NCI-H187 (cell line): ENCODE measurements around the gene TNFRSF13B.
"Not testable (repeated sequence)": the region's sequence is repeated elsewhere in the genome, so short reads cannot be mapped to it uniquely, and the experiment has no call there.

ENCODE experiments used
- DNase-seq, 2 experiments: peaks; one replicate each; lab custom pipeline; 2025; lab: John Stamatoyannopoulos, UW

Gene TNFRSF13B

GRCh38 chr17:16926571-16927451 lies 45.1 kb downstream of the TNFRSF13B start:
- no peak for DNase-seq

- DNase-seq = no peak
Observed at GRCh38 chr17:16926061-16926511, 45.8 kb downstream of the TNFRSF13B start.

- DNase-seq = no peak
Observed at GRCh38 chr17:16925461-16926060, 46.4 kb downstream of the TNFRSF13B start.

GRCh38 chr17:16924696-16925440 lies 47.0 kb downstream of the TNFRSF13B start:
- DNase-seq = no peak

- DNase-seq = no peak
Observed at GRCh38 chr17:16923904-16924695, 47.8 kb downstream of the TNFRSF13B start.

DNA sequence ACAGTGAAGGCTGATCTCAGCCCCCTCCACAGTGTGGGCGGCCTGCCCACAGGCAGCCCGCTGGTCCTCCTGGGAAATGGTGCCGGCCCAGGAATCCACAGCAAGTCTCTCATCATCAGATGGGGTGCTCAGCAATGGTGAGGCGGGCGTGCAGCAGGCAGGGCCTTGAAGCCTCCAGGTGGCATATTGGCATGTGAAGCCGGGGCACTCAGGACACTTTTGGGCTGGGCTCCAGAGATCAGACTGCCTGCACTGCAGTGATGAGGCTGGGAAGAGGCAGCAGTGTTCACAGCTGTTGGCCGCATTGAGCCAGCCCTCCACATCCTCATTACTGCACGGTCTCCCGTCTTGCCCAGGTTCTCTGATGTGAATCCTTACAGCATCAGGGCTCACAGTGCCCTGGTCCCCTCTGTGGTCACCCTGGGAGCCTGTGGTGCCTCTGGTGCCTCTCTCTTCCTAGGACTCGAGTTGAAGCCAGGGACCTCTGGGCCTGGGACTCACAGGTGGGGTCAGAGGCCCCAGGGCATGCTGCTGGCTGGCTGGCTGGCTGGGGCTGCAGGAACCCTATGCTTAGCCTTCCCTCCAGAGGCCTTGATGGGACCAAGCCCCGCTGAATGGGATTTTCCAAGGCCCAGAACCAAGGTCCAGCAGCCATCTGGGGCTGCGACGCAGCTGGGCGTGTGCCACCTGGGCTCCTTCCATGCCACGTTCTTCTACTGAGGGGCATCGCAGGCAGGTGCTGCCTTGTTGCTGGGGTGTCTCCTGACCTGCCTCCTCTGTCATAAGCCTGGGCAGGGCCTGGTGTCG lies 48.6 kb downstream of the TNFRSF13B start:
- no peak for DNase-seq

GRCh38 chr17:16922386-16923096 lies 49.4 kb downstream of the TNFRSF13B start:
- no peak for DNase-seq

DNA sequence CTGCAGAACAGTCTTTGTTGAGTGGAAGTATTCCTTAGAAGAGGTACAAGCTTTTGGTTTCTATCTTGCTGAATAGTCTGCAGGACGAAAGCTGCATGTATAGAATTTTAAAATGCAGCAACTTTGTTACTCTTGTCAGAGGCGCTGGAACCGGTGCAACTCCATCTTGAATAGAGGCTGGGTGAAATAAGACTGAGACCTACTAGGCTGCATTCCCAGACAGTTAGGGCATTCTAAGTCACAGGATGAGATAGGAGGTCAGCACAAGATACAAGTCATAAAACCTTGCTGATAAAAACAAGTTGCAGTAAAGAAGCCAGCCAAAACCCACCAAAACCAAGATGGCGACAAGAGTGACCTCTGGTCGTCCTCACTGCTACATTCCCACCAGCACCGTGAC lies 50.5 kb downstream of the TNFRSF13B start:
- not testable (repeated sequence) for DNase-seq

GRCh38 chr17:16920628-16921020 lies 51.3 kb downstream of the TNFRSF13B start:
- no peak for DNase-seq

DNA sequence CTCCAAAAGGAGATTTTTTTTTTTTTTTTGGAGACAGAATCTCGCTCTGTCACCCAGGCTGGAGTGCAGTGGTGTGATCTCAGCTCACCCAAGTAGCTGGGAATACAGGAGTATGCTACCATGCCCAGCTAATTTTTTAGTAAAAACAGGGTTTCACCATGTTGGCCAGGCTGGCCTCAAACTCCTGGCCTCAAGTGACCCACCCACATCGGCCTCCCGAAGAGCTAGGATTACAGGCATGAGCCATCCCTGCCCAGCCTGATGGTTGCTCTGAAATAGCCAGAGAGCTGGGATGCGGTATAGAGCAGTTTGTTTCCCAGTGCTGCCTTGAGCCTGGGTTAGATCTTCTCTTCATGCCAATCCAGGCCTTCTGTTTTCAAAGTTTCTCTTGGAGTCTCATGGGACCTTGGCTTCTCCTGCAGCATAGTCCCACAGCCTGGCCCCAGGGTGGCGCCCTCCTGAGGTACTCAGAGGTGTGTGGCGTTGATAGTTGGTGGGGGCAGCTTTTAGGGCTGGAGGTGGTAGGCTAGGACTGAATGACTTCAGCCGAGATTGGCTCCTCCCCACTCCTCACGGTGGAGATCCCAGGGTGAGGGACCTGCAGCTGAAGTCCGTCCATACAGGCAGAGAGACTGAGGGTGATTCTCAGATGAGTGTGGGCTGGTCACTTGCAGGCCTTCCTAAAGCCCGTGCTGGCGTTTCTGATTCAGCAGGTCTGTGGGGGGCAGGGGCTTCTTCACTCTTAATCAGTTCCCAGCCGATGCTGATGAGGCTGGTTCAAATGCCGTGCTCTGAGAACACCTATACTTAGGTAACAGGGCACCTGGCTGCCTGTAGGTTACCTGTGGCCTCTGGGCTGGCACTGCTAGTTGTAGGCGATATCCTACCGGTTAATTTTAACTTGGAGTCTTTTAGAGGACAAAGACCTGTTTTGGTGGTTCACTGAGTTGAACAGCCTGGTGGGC lies 52.0 kb downstream of the TNFRSF13B start:
- no peak for DNase-seq

GRCh38 chr17:16918443-16918842 lies 53.5 kb downstream of the TNFRSF13B start:
- no peak for DNase-seq

DNA sequence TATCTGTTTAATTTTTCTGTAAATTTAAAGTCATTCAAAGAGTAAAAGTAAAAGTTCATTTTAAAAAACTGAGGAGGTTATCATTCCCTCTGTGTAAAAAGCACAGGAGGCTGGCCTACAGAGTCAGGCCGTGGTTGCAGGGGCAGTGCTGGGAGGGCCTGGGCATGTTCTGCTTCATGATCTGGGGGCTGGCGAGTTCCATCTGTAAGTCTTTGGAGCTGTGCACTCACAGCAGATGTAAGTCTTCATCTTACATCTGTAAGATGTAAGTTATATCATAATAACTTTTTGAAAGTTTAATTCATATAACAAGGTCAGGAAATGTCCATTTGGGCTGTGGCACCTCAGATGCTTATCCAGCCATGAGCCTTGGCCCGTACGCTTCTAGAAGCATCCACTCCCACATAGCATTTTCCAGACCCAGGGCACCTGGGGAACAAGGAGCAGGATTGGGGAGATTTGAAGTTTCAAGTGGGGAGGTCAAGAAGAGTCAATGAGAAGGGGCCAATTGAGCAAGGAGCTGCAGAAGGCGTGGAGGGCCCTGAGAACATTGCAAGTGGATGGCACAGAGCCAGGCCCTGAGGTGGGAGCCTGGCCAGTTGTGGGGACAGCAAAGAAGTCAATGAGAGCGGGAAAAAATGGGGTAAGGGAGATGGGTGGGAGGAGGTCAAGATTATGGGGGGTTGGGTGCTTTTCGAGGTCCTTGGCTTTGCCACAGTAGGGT lies 54.1 kb downstream of the TNFRSF13B start:
- no peak for DNase-seq

- no peak for DNase-seq
Observed at GRCh38 chr17:16916557-16916920, 55.4 kb downstream of the TNFRSF13B start.

- DNase-seq = peak in 1 of 2 experiments; percentile 2
Observed at GRCh38 chr17:16915752-16916556, 56.0 kb downstream of the TNFRSF13B start.

DNA sequence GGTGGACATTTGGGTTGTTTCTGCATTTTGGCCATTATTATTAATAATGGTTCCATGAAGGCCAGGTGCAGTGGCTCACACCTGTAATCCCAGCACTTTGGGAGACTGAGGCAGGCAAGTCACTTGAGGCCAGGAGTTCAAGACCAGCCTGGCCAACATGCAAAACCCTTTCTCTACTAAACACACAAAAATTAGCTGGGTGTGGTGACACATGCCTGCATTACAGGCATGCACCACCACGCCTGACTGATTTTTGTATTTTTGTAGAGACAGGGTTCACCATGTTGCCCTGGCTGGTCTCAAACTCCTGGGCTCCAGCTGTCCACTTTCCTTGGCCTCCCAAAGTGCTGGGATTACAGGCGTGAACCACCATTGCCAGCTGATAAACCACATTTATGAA lies 58.5 kb downstream of the TNFRSF13B start:
- DNase-seq = no peak

- DNase-seq = no peak
Observed at GRCh38 chr17:16912021-16912962, 59.6 kb downstream of the TNFRSF13B start.
